Neuronal stem cell (in vitro differentiated cells): ENCODE measurements around the gene LRRC74A.

Experiments used
- DNase-seq: peaks from one replicate; pipeline ENCODE4 v3.0.0-alpha.2; 2013; ENCODE audit warnings: low spot score
- H2AFZ ChIP-seq: one replicate; pipeline ENCODE4 v1.6.1; 2013; ENCODE audit warnings: mild to moderate bottlenecking, low read length, inconsistent platforms
- H2AK5ac ChIP-seq: 2 replicates; pipeline ENCODE4 v1.6.1; 2013; ENCODE audit warnings: low read depth, mild to moderate bottlenecking, inconsistent platforms, low read length, moderate library complexity, mixed read lengths
- H2BK120ac ChIP-seq: 2 replicates; pipeline ENCODE4 v1.6.1; 2013; ENCODE audit warnings: low read depth, mild to moderate bottlenecking, inconsistent platforms, low read length, moderate library complexity, mixed read lengths
- H2BK12ac ChIP-seq: one replicate; pipeline ENCODE4 v1.6.1; 2013; ENCODE audit warnings: low read length, inconsistent platforms
- H2BK15ac ChIP-seq: 2 replicates; pipeline ENCODE4 v1.6.1; 2013; ENCODE audit warnings: mild to moderate bottlenecking, low read length, inconsistent platforms, mixed read lengths
- H2BK5ac ChIP-seq: one replicate; pipeline ENCODE4 v1.6.1; 2013; ENCODE audit warnings: inconsistent platforms, mild to moderate bottlenecking, low read length, moderate library complexity
- H3K14ac ChIP-seq: one replicate; pipeline ENCODE4 v1.6.1; 2013; ENCODE audit warnings: low read length, inconsistent platforms
- H3K18ac ChIP-seq: 2 replicates; pipeline ENCODE4 v1.6.1; 2013; ENCODE audit warnings: low read length, inconsistent platforms
- H3K23ac ChIP-seq: 2 replicates; pipeline ENCODE4 v1.6.1; 2013; ENCODE audit warnings: low read depth, mild to moderate bottlenecking, mixed read lengths, low read length, inconsistent platforms; ENCODE audit not compliant: poor library complexity
- H3K27ac ChIP-seq: replicated peaks from 3 replicates; pipeline ENCODE4 v1.5.1; 2013; ENCODE audit warnings: low read length, inconsistent platforms
- H3K27me3 ChIP-seq, 3 experiments: 2 replicates each; pipeline ENCODE4 v1.6.1; 2013; ENCODE audit warnings: low read length in 3 of 3, mild to moderate bottlenecking in 2 of 3, inconsistent platforms in 1 of 3, low read depth in 1 of 3, mixed read lengths in 1 of 3, moderate library complexity in 1 of 3; ENCODE audit not compliant: control insufficient read depth in 3 of 3, insufficient read depth in 3 of 3
- H3K36me3 ChIP-seq, 2 donors: replicated peaks in 1 of 2; 2 replicates each; pipeline ENCODE4 v1.6.1; 2013; ENCODE audit warnings: low read length in 2 of 2; ENCODE audit not compliant: control insufficient read depth in 2 of 2, insufficient read depth in 2 of 2
- H3K4ac ChIP-seq: 2 replicates; pipeline ENCODE4 v1.6.1; 2013; ENCODE audit warnings: inconsistent platforms, mild to moderate bottlenecking, low read length, moderate library complexity
- H3K4me1 ChIP-seq, 2 donors: 1 replicate in 1 of 2; 2 replicates in 1 of 2; pipeline ENCODE4 v1.6.1; 2013; ENCODE audit warnings: low read length in 2 of 2, low read depth in 1 of 2; ENCODE audit not compliant: control insufficient read depth in 2 of 2, insufficient read depth in 1 of 2
- H3K4me2 ChIP-seq: one replicate; pipeline ENCODE4 v1.6.1; 2013; ENCODE audit warnings: mild to moderate bottlenecking, low read length, inconsistent platforms; ENCODE audit not compliant: insufficient read depth, poor library complexity, severe bottlenecking
- H3K4me3 ChIP-seq, 2 donors: 2 replicates each; pipeline ENCODE4 v1.5.1; 2013; ENCODE audit warnings: low read length in 2 of 2, mild to moderate bottlenecking in 2 of 2, inconsistent platforms in 1 of 2, moderate library complexity in 1 of 2
- H3K79me1 ChIP-seq: one replicate; pipeline ENCODE4 v1.6.1; 2013; ENCODE audit warnings: low read depth, mild to moderate bottlenecking, inconsistent platforms, low read length, moderate library complexity
- H3K9ac ChIP-seq: one replicate; pipeline ENCODE4 v1.6.1; 2013; ENCODE audit warnings: mild to moderate bottlenecking, low read depth, low read length, inconsistent platforms; ENCODE audit not compliant: poor library complexity
- H3K9me3 ChIP-seq, 2 donors: replicated peaks in 1 of 2; 2 replicates each; pipeline versions ENCODE3 to v1.6.1; 2013; ENCODE audit warnings: low read length in 2 of 2, mild to moderate bottlenecking in 2 of 2, inconsistent platforms in 1 of 2, low read depth in 1 of 2, mixed read lengths in 1 of 2, moderate library complexity in 1 of 2; ENCODE audit not compliant: control insufficient read depth in 2 of 2, insufficient read depth in 1 of 2
- H4K8ac ChIP-seq: one replicate; pipeline ENCODE4 v1.6.1; 2013; ENCODE audit warnings: low read depth, mild to moderate bottlenecking, inconsistent platforms, low read length, moderate library complexity
- H4K91ac ChIP-seq: one replicate; pipeline ENCODE4 v1.6.1; 2013; ENCODE audit warnings: low read length, low read depth, mild to moderate bottlenecking, inconsistent platforms; ENCODE audit not compliant: poor library complexity
- WGBS, 2 donors: extraction: QIAGEN DNeasy Blood & Tissue Kit; methylation state at CpG; one replicate each; pipeline ENCODE4 v1.1.7; 2013; ENCODE audit warnings: missing lambda C conversion rate in 2 of 2, mixed read lengths in 1 of 2; ENCODE audit not compliant: insufficient read length in 2 of 2, insufficient replicate concordance in 1 of 2; ENCODE audit errors: extremely low coverage in 2 of 2; 5-methylcytosine and 5-hydroxymethylcytosine counted together

LRRC74A gene

GRCh38 chr14:76880449-76880848, 54.2 kb downstream of the LRRC74A start:
- H2AFZ ChIP-seq, result peak overlapping the region; percentile 47
- DNase-seq, result no peak
- no peak overlapping the region for H3K27ac ChIP-seq
- peaks cover 0 to 6% of the 10 kb centered on the region in 2 donors for H3K4me1 ChIP-seq
- H3K27me3 ChIP-seq, result peaks cover 0 to 3% (median 0%) of the 10 kb centered on the region in 3 experiments
- no peaks in the 10 kb centered on the region for H3K79me1 ChIP-seq
- H2BK120ac ChIP-seq, result no peak overlapping the region
- peaks cover 0 to 5% of the 10 kb centered on the region in 2 donors for H3K9me3 ChIP-seq
- H2AK5ac ChIP-seq, result no peak overlapping the region
- H3K4me3 ChIP-seq, result no peak overlapping the region
- H3K9ac ChIP-seq, result no peak overlapping the region
- H2BK15ac ChIP-seq, result no peak overlapping the region
- no peak overlapping the region for H4K91ac ChIP-seq
- no peak overlapping the region for H2BK5ac ChIP-seq
- H3K4ac ChIP-seq, result no peak overlapping the region
- no peak overlapping the region for H3K23ac ChIP-seq
- no peaks in the 10 kb centered on the region for H3K36me3 ChIP-seq
- no peak overlapping the region for H3K14ac ChIP-seq
- no peak overlapping the region for H2BK12ac ChIP-seq
- no CpG with 5 or more reads among the region's 4 CpGs for WGBS, 2 donors
- H4K8ac ChIP-seq, result no peak overlapping the region
- no peak overlapping the region for H3K4me2 ChIP-seq
- no peak overlapping the region for H3K18ac ChIP-seq

- Histone ChIP-seq H3K18ac (peak overlapping the region; percentile 65), H3K4me3 (no peak overlapping the region), H3K9ac (no peak overlapping the region), H3K4ac (no peak overlapping the region), H2BK5ac (no peak overlapping the region), H3K9me3 (no peaks in the 10 kb centered on the region), H2AFZ (no peak overlapping the region), H3K14ac (no peak overlapping the region), H3K4me1 (peaks cover 0 to 8% of the 10 kb centered on the region in 2 donors), H3K4me2 (no peak overlapping the region), H2AK5ac (peak overlapping the region; percentile 81), H2BK12ac (no peak overlapping the region), H3K36me3 (no peaks in the 10 kb centered on the region), H4K91ac (no peak overlapping the region), H2BK15ac (no peak overlapping the region), H2BK120ac (no peak overlapping the region), H3K27ac (no peak overlapping the region), H3K27me3 (peaks cover 0 to 6% (median 0%) of the 10 kb centered on the region in 3 experiments), H4K8ac (no peak overlapping the region), H3K79me1 (no peaks in the 10 kb centered on the region), H3K23ac (no peak overlapping the region)
- WGBS, 2 donors, result no CpG with 5 or more reads among the region's 6 CpGs
- DNase-seq, result no peak
Observed at GRCh38 chr14:76881348-76881747, 55.1 kb downstream of the LRRC74A start.

- Histone ChIP-seq H3K4me2 (no peak overlapping the region), H3K4me3 (no peak overlapping the region), H3K14ac (no peak overlapping the region), H4K8ac (no peak overlapping the region), H3K79me1 (no peaks in the 10 kb centered on the region), H3K9ac (no peak overlapping the region), H2BK5ac (no peak overlapping the region), H3K27ac (no peak overlapping the region), H3K4ac (no peak overlapping the region), H2AK5ac (peak overlapping the region; percentile 59), H3K18ac (peak overlapping the region; percentile 33), H2AFZ (no peak overlapping the region), H2BK15ac (no peak overlapping the region), H3K36me3 (no peaks in the 10 kb centered on the region), H4K91ac (no peak overlapping the region), H3K23ac (peak overlapping the region; percentile 46), H3K4me1 (peaks cover 0 to 8% of the 10 kb centered on the region in 2 donors), H3K27me3 (peaks cover 0 to 15% (median 0%) of the 10 kb centered on the region in 3 experiments), H2BK120ac (no peak overlapping the region), H3K9me3 (no peaks in the 10 kb centered on the region), H2BK12ac (no peak overlapping the region)
- WGBS, 2 donors, result no CpG with 5 or more reads among the region's 5 CpGs
- DNase-seq, result no peak
Observed at GRCh38 chr14:76882651-76883050, 56.4 kb downstream of the LRRC74A start.

GRCh38 chr14:76883447-76883846, 57.2 kb downstream of the LRRC74A start:
- H2AK5ac ChIP-seq, result no peak overlapping the region
- H2AFZ ChIP-seq, result no peak overlapping the region
- H3K27ac ChIP-seq, result no peak overlapping the region
- H4K91ac ChIP-seq, result no peak overlapping the region
- DNase-seq, result no peak
- H3K4ac ChIP-seq, result no peak overlapping the region
- no CpG with 5 or more reads among the region's 6 CpGs for WGBS, 2 donors
- no peak overlapping the region for H2BK5ac ChIP-seq
- no peaks in the 10 kb centered on the region for H3K9me3 ChIP-seq
- no peak overlapping the region for H2BK15ac ChIP-seq
- H3K4me3 ChIP-seq, result no peak overlapping the region
- H3K18ac ChIP-seq, result no peak overlapping the region
- peaks cover 0 to 8% of the 10 kb centered on the region in 2 donors for H3K4me1 ChIP-seq
- no peak overlapping the region for H2BK12ac ChIP-seq
- H3K27me3 ChIP-seq, result peaks cover 0 to 15% (median 0%) of the 10 kb centered on the region in 3 experiments
- H4K8ac ChIP-seq, result no peak overlapping the region
- H3K14ac ChIP-seq, result no peak overlapping the region
- no peak overlapping the region for H3K23ac ChIP-seq
- no peak overlapping the region for H3K9ac ChIP-seq
- no peak overlapping the region for H2BK120ac ChIP-seq
- H3K4me2 ChIP-seq, result no peak overlapping the region
- H3K36me3 ChIP-seq, result no peaks in the 10 kb centered on the region
- no peaks in the 10 kb centered on the region for H3K79me1 ChIP-seq
